CD14-positive monocyte (primary cell): ENCODE data around the gene SEPTIN8. TPM values are rescaled to one million over a fixed set of nuclear protein-coding genes. Genes with fewer than 3 reads are reported as not detected.

Experiments used
- DNase-seq, 3 donors: peaks; one replicate each; pipeline ENCODE4 v3.0.0-alpha.2; 2011 to 2022
- H2AFZ ChIP-seq: 2 replicates; pipeline ENCODE4 v1.6.0; 2012; ENCODE audit warnings: mild to moderate bottlenecking, low read depth, low read length, inconsistent platforms; ENCODE audit not compliant: insufficient read depth, poor library complexity, severe bottlenecking
- H3K27ac ChIP-seq, 2 donors: 1 replicate in 1 of 2; 2 replicates in 1 of 2; pipeline ENCODE4 v1.5.1; 2012 to 2013; ENCODE audit warnings: low read length in 2 of 2, control low read depth in 1 of 2, inconsistent platforms in 1 of 2, low read depth in 1 of 2, mild to moderate bottlenecking in 1 of 2
- H3K27me3 ChIP-seq, 2 donors: one replicate each; pipeline versions ENCODE4 v1.6.0 to v1.6.1; 2011 to 2013; ENCODE audit warnings: low read length in 2 of 2; ENCODE audit not compliant: control insufficient read depth in 2 of 2, insufficient read depth in 2 of 2
- H3K36me3 ChIP-seq, 2 donors: replicated peaks in 1 of 2; 1 replicate in 1 of 2; 2 replicates in 1 of 2; pipeline versions ENCODE4 v1.5.1 to v1.6.1; 2012 to 2013; ENCODE audit warnings: low read length in 2 of 2, control low read depth in 1 of 2, inconsistent platforms in 1 of 2, mild to moderate bottlenecking in 1 of 2; ENCODE audit not compliant: insufficient read depth in 2 of 2, control insufficient read depth in 1 of 2
- H3K4me1 ChIP-seq, 2 donors: 1 replicate in 1 of 2; 2 replicates in 1 of 2; pipeline versions ENCODE4 v1.5.1 to v1.6.1; 2012 to 2013; ENCODE audit warnings: low read length in 2 of 2, control low read depth in 1 of 2, inconsistent platforms in 1 of 2, mild to moderate bottlenecking in 1 of 2, moderate library complexity in 1 of 2; ENCODE audit not compliant: insufficient read depth in 2 of 2, control insufficient read depth in 1 of 2
- H3K4me2 ChIP-seq: replicated peaks from 2 replicates; pipeline ENCODE3; 2012; ENCODE audit warnings: low read length, moderate library complexity, mild to moderate bottlenecking; ENCODE audit not compliant: poor library complexity, severe bottlenecking; ENCODE audit errors: extremely low read depth
- H3K4me3 ChIP-seq, 3 experiments: fragments of 200-600 bp in 1 of 3; sonication (generic) in 1 of 3; replicated peaks in 1 of 3; 1 replicate in 2 of 3; 2 replicates in 1 of 3; pipeline ENCODE4 v1.5.1; 2011 to 2013; ENCODE audit warnings: low read length in 3 of 3, mild to moderate bottlenecking in 3 of 3, control low read depth in 2 of 3, low read depth in 2 of 3, inconsistent platforms in 1 of 3, moderate library complexity in 1 of 3
- H3K79me2 ChIP-seq: 2 replicates; pipeline ENCODE4 v1.6.0; 2012; ENCODE audit warnings: mild to moderate bottlenecking, control low read depth, inconsistent platforms, low read length, moderate library complexity; ENCODE audit not compliant: insufficient read depth
- H3K9ac ChIP-seq: 2 replicates; pipeline ENCODE4 v1.6.0; 2017; ENCODE audit warnings: low read length, mild to moderate bottlenecking; ENCODE audit not compliant: insufficient read depth, poor library complexity, severe bottlenecking
- H3K9me3 ChIP-seq, 2 donors: replicated peaks in 1 of 2; 1 replicate in 1 of 2; 2 replicates in 1 of 2; pipeline versions ENCODE4 v1.5.1 to v1.6.1; 2012 to 2013; ENCODE audit warnings: low read length in 2 of 2, control low read depth in 1 of 2; ENCODE audit not compliant: control insufficient read depth in 1 of 2, insufficient read depth in 1 of 2
- H4K20me1 ChIP-seq: 2 replicates; pipeline ENCODE4 v1.6.0; 2012; ENCODE audit warnings: mild to moderate bottlenecking, low read length, control low read depth, moderate library complexity; ENCODE audit not compliant: insufficient read depth
- H3K27ac Mint-ChIP-seq, 7 donors: one replicate each; pipeline ENCODE4 v1.8.0; 2020; ENCODE audit warnings: mild to moderate bottlenecking in 7 of 7, mixed read lengths in 7 of 7, moderate library complexity in 6 of 7, inconsistent platforms in 2 of 7
- H3K27me3 Mint-ChIP-seq, 3 donors: one replicate each; pipeline ENCODE4 v1.8.0; 2021 to 2022; ENCODE audit warnings: low read depth in 3 of 3, mild to moderate bottlenecking in 3 of 3, mixed read lengths in 3 of 3, moderate library complexity in 3 of 3, inconsistent platforms in 1 of 3
- H3K36me3 Mint-ChIP-seq, 2 donors: one replicate each; pipeline ENCODE4 v1.8.0; 2020; ENCODE audit warnings: mixed read lengths in 2 of 2, inconsistent platforms in 1 of 2, mild to moderate bottlenecking in 1 of 2
- H3K4me1 Mint-ChIP-seq: one replicate; pipeline ENCODE4 v1.8.0; 2020; ENCODE audit warnings: mild to moderate bottlenecking, mixed read lengths
- H3K4me3 Mint-ChIP-seq, 2 donors: one replicate each; pipeline ENCODE4 v1.8.0; 2020; ENCODE audit warnings: mild to moderate bottlenecking in 2 of 2, mixed read lengths in 2 of 2, moderate library complexity in 1 of 2
- H3K9me3 Mint-ChIP-seq, 7 donors: one replicate each; pipeline ENCODE4 v1.8.0; 2020 to 2022; ENCODE audit warnings: mixed read lengths in 7 of 7, mild to moderate bottlenecking in 6 of 7, moderate library complexity in 6 of 7, inconsistent platforms in 2 of 7
- CTCF ChIP-seq: fragments of 200-600 bp; IDR thresholded peaks from one replicate; pipeline ENCODE4 v1.8.0; 2022; ENCODE audit warnings: antibody characterized with exemption, mild to moderate bottlenecking
- WGBS: methylation state at CpG from one replicate; pipeline ENCODE4 v1.1.5; 2013; ENCODE audit warnings: missing lambda C conversion rate; ENCODE audit not compliant: insufficient coverage; 5-methylcytosine and 5-hydroxymethylcytosine counted together
- intact Hi-C, 2 donors: fragments of 100-400 bp; cut with micrococcal nuclease; formaldehyde crosslinking; loops; one replicate each; pipeline versions ENCODE4 v1.15.0 to v1.15.1; 2023
- polyA plus RNA-seq, 3 donors: library from polyadenylated mRNA; depleted of rRNA in 1 of 3; unstranded in 2 of 3; stranded (reverse) in 1 of 3; fragments of 300-500 nt in 2 of 3; fragments of >200 nt in 1 of 3; fragmentation: Illumina TruSeq in 2 of 3; gene quantifications; 1 replicate in 2 of 3; 2 replicates in 1 of 3; pipeline ENCODE4 v1.2.3, GENCODE V29; 2012 to 2021

Gene SEPTIN8
- polyA plus RNA-seq, 3 donors: 0.36 to 5.0 (median 0.54) TPM

GRCh38 chr5:132736853-132737833, 39.9 kb downstream of the SEPTIN8 start, which contains the start of gene KIF3A:
Gene KIF3A, minus strand, starts transcription at chr5:132737546. Its CDS starts 127 bp downstream, at chr5:132737419.
- Mint-ChIP-seq H3K4me3 (peak within 1 kb of the TSS; percentile 87), H3K27me3 (peaks cover 24 to 34% (median 31%) of the 10 kb centered on the region in 3 donors), H3K36me3 (no peaks in the 10 kb centered on the region), H3K9me3 (peaks cover 0 to 5% (median 2%) of the 10 kb centered on the region in 7 donors), H3K4me1 (peaks cover 17% of the 10 kb centered on the region), H3K27ac (peak within 1 kb of the TSS in 2 of 7 donors; percentile 12 to 25)
- peak; percentile 24 for TF ChIP-seq CTCF
- Histone ChIP-seq H2AFZ (peak within 1 kb of the TSS; percentile 100), H3K27me3 (peaks cover 10 to 23% of the 10 kb centered on the region in 2 donors), H3K9ac (peak within 1 kb of the TSS; percentile 59), H3K27ac (no peak within 1 kb of the TSS), H3K4me1 (peaks cover 10 to 13% of the 10 kb centered on the region in 2 donors), H4K20me1 (no peaks in the 10 kb centered on the region), H3K4me2 (peak within 1 kb of the TSS; percentile 91), H3K36me3 (no peaks in the 10 kb centered on the region), H3K4me3 (peak within 1 kb of the TSS; percentile 71 to 91 (median 86)), H3K9me3 (peaks cover under 1% of the 10 kb centered on the region in 2 donors), H3K79me2 (no peaks in the 10 kb centered on the region)
- DNase-seq: peak; percentile 91 to 95 (median 95)
- 1% methylated on average over 75 of the region's 81 CpGs for WGBS
- intact Hi-C loops: no loop called here

- Histone ChIP-seq H4K20me1 (no peaks in the 10 kb centered on the region), H3K27me3 (peaks cover 9 to 16% of the 10 kb centered on the region in 2 donors), H3K27ac (no peak overlapping the region), H3K36me3 (no peaks in the 10 kb centered on the region), H3K9me3 (no peaks in the 10 kb centered on the region), H3K79me2 (no peaks in the 10 kb centered on the region), H3K4me1 (peaks cover 10 to 13% of the 10 kb centered on the region in 2 donors), H3K4me3 (no peak overlapping the region), H3K9ac (no peak overlapping the region), H2AFZ (no peak overlapping the region), H3K4me2 (no peak overlapping the region)
- intact Hi-C loops: no loop called here
- Mint-ChIP-seq H3K9me3 (peaks cover 0 to 5% (median 2%) of the 10 kb centered on the region in 7 donors), H3K36me3 (no peaks in the 10 kb centered on the region), H3K27me3 (peaks cover 16 to 17% (median 16%) of the 10 kb centered on the region in 3 donors), H3K27ac (no peak overlapping the region), H3K4me3 (no peak overlapping the region), H3K4me1 (peaks cover 17% of the 10 kb centered on the region)
- no CpG with 5 or more reads among the region's 2 CpGs for WGBS
- TF ChIP-seq CTCF: no peak
- DNase-seq: no peak
These were observed 42.4 kb downstream of the SEPTIN8 start for GRCh38 chr5:132734687-132735086.
